Measurements from ENCODE around the gene SAMD9.
"Not testable (repeated sequence)": the region's sequence is repeated elsewhere in the genome, so short reads cannot be mapped to it uniquely, and the experiment has no call there.

- TF ChIP-seq GATA1 (IDR thresholded peaks at IDR 0.05; ENCODE audit: low read depth, low read length); POLR2A (IDR thresholded peaks at IDR 0.05; ENCODE audit: low read length): not testable (repeated sequence)
These were observed 9.2 kb upstream of the SAMD9 start for GRCh38 chr7:93126954-93127353.
